Hepatocyte (in vitro differentiated cells): ENCODE measurements around the gene DPH2. TPM values are rescaled to one million over a fixed set of nuclear protein-coding genes. Genes with fewer than 3 reads are reported as not detected.
A peak's percentile ranks its signal among the peaks of the same experiment; 100 is the strongest.

Experiments used
- DNase-seq: peaks from one replicate; pipeline ENCODE4 v3.0.0-alpha.2; 2016; ENCODE audit warnings: low spot score
- H2AFZ ChIP-seq: fragments of 200-600 bp; sonication (generic); 2 replicates; pipeline ENCODE4 v1.6.0; 2016; ENCODE audit warnings: antibody characterized with exemption, mild to moderate bottlenecking
- H3K27ac ChIP-seq: fragments of 200-600 bp; sonication (generic); 2 replicates; pipeline ENCODE4 v1.5.1; 2016; ENCODE audit warnings: mild to moderate bottlenecking
- H3K27me3 ChIP-seq: fragments of 200-600 bp; sonication (generic); 2 replicates; pipeline ENCODE4 v1.6.1; 2016
- H3K36me3 ChIP-seq: fragments of 200-600 bp; sonication (generic); replicated peaks from 2 replicates; pipeline ENCODE4 v1.5.1; 2016; ENCODE audit warnings: low read depth; ENCODE audit not compliant: insufficient read depth
- H3K4me1 ChIP-seq: fragments of 200-600 bp; sonication (generic); 2 replicates; pipeline ENCODE4 v1.5.1; 2016; ENCODE audit warnings: mild to moderate bottlenecking, moderate library complexity; ENCODE audit not compliant: insufficient read depth
- H3K4me2 ChIP-seq: fragments of 200-600 bp; sonication (generic); 2 replicates; pipeline ENCODE4 v1.6.0; 2016
- H3K4me3 ChIP-seq: fragments of 200-600 bp; sonication (generic); 2 replicates; pipeline ENCODE4 v1.5.1; 2016; ENCODE audit warnings: mild to moderate bottlenecking
- H3K79me2 ChIP-seq: fragments of 200-600 bp; sonication (generic); 2 replicates; pipeline ENCODE4 v1.6.0; 2017; ENCODE audit warnings: mild to moderate bottlenecking
- H3K9me2 ChIP-seq: fragments of 200-600 bp; sonication (generic); replicated peaks from 2 replicates; pipeline ENCODE4 v1.6.0; 2017; ENCODE audit warnings: mild to moderate bottlenecking; ENCODE audit not compliant: insufficient read depth
- H3K9me3 ChIP-seq: fragments of 200-600 bp; sonication (generic); 2 replicates; pipeline ENCODE4 v1.5.1; 2016; ENCODE audit warnings: low read depth, mild to moderate bottlenecking
- H4K20me1 ChIP-seq: fragments of 200-600 bp; sonication (generic); 2 replicates; pipeline ENCODE4 v1.6.0; 2016; ENCODE audit warnings: mild to moderate bottlenecking; ENCODE audit not compliant: insufficient read depth, poor library complexity, severe bottlenecking
- CTCF ChIP-seq: fragments of 200-600 bp; sonication (generic); IDR thresholded peaks from 2 replicates; pipeline ENCODE4 v1.5.1; 2016; ENCODE audit warnings: antibody characterized with exemption, mild to moderate bottlenecking; ENCODE audit not compliant: poor library complexity
- EZH2 ChIP-seq: fragments of 200-600 bp; sonication (generic); IDR thresholded peaks from 2 replicates; pipeline ENCODE4 v1.6.1; 2016; ENCODE audit warnings: antibody characterized with exemption, mild to moderate bottlenecking, borderline replicate concordance
- EZH2phosphoT487 ChIP-seq: fragments of 200-600 bp; sonication (generic); IDR thresholded peaks from one replicate; pipeline ENCODE4 v1.6.1; 2018; ENCODE audit warnings: antibody characterized with exemption, mild to moderate bottlenecking, low read depth, moderate library complexity; ENCODE audit not compliant: unreplicated experiment, severe bottlenecking
- WGBS: methylation state at CpG from one replicate; pipeline ENCODE4 v1.1.6; 2016; ENCODE audit warnings: low lambda C conversion rate; ENCODE audit errors: missing lambda C conversion rate; 5-methylcytosine and 5-hydroxymethylcytosine counted together
- polyA plus RNA-seq: library from polyadenylated mRNA; unstranded; fragments of >200 nt; fragmentation: Nextera tagmentation; extraction: Ambion mirVana; gene quantifications from 2 replicates; pipeline ENCODE4 v1.2.1, GENCODE V29; 2016
- total RNA-seq: library from RNA; depleted of rRNA; stranded (reverse); fragments of >200 nt; gene quantifications from 2 replicates; pipeline ENCODE4 v1.2.3, GENCODE V29; 2014

Gene DPH2
- total and polyA plus RNA-seq, 2 experiments from 2014 or later = 18.6 to 21.5 TPM

GRCh38 chr1:43970502-43970901, 692 bp downstream of the DPH2 start:
- Histone ChIP-seq H3K9me2 (no peaks in the 10 kb centered on the region), H4K20me1 (peaks cover 2% of the 10 kb centered on the region), H3K4me2 (peak overlapping the region; percentile 87), H3K36me3 (no peaks in the 10 kb centered on the region), H3K4me3 (peak overlapping the region; percentile 64), H3K79me2 (peaks cover 16% of the 10 kb centered on the region), H2AFZ (no peak overlapping the region), H3K9me3 (no peaks in the 10 kb centered on the region), H3K27me3 (no peaks in the 10 kb centered on the region), H3K4me1 (peaks cover 7% of the 10 kb centered on the region), H3K27ac (no peak overlapping the region)
- no peak for DNase-seq
- 63% methylated on average over 5 of the region's 5 CpGs for WGBS
- TF ChIP-seq EZH2 (no peak), CTCF (no peak), EZH2phosphoT487 (no peak)

GRCh38 chr1:43970911-43971310, 1.1 kb downstream of the DPH2 start:
- peaks cover 20% of the 10 kb centered on the region for H3K79me2 ChIP-seq
- TF ChIP-seq CTCF (no peak), EZH2 (no peak), EZH2phosphoT487 (no peak)
- no peak overlapping the region for H2AFZ ChIP-seq
- peaks cover 6% of the 10 kb centered on the region for H4K20me1 ChIP-seq
- peak overlapping the region; percentile 87 for H3K4me2 ChIP-seq
- DNase-seq = no peak
- 94% methylated on average over 9 of the region's 9 CpGs for WGBS
- H3K27me3 ChIP-seq = no peaks in the 10 kb centered on the region
- H3K9me3 ChIP-seq = no peaks in the 10 kb centered on the region
- H3K4me1 ChIP-seq = peaks cover 11% of the 10 kb centered on the region
- no peaks in the 10 kb centered on the region for H3K9me2 ChIP-seq
- H3K4me3 ChIP-seq = no peak overlapping the region
- H3K27ac ChIP-seq = no peak overlapping the region
- H3K36me3 ChIP-seq = no peaks in the 10 kb centered on the region

- 95% methylated on average over 17 of the region's 17 CpGs for WGBS
- H3K4me2 ChIP-seq = no peak overlapping the region
- TF ChIP-seq EZH2phosphoT487 (no peak), EZH2 (no peak), CTCF (no peak)
Observed at GRCh38 chr1:43971336-43971980, 1.6 kb downstream of the DPH2 start.

More at GRCh38 chr1:43971336-43971980, 1.6 kb downstream of the DPH2 start:
- Histone ChIP-seq H3K4me1 (peaks cover 16% of the 10 kb centered on the region), H2AFZ (no peak overlapping the region), H3K4me3 (no peak overlapping the region), H3K79me2 (peaks cover 26% of the 10 kb centered on the region), H3K9me3 (no peaks in the 10 kb centered on the region), H4K20me1 (peaks cover 11% of the 10 kb centered on the region), H3K36me3 (no peaks in the 10 kb centered on the region), H3K27me3 (no peaks in the 10 kb centered on the region), H3K27ac (no peak overlapping the region), H3K9me2 (no peaks in the 10 kb centered on the region)
- DNase-seq = no peak
